OCI-LY1 (cell line): ENCODE data around the gene HMGN2.

Experiments
- EZH2 ChIP-seq: fragments of 200-600 bp; sonication (generic), shearing (Covaris generic); IDR thresholded peaks from 2 replicates; pipeline ENCODE4 v1.8.0; 2017; ENCODE audit warnings: borderline replicate concordance, mixed run types, mild to moderate bottlenecking, antibody characterized with exemption, low read length, moderate library complexity, mixed read lengths
- TF ChIP-seq, protein P1 (sequence below): fragments of 200-600 bp; sonication (generic), shearing (Covaris generic); IDR thresholded peaks from 2 replicates; pipeline ENCODE4 v1.5.1; 2017; ENCODE audit warnings: mild to moderate bottlenecking, antibody characterized with exemption, low read length, moderate library complexity, mixed read lengths

DNA sequence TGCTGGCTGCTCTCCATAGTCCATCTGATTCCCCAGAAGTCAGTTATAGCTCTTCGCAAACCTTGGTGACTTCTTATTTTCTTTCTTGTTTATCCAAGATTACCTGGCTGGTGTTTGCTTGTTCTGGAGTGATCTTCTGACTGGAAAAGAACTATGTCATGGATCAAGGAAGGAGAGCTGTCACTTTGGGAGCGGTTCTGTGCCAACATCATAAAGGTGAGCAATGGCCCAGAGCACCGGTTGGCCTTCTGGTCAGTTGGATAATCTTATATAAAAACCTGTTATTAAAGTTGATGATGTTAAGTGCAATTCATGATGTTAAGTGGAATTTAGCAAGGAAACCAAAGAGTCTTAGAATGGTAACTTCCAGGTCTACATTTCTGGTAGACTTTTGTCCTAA is 39.4 kb upstream of the HMGN2 start:
- TF ChIP-seq, protein P1, sequence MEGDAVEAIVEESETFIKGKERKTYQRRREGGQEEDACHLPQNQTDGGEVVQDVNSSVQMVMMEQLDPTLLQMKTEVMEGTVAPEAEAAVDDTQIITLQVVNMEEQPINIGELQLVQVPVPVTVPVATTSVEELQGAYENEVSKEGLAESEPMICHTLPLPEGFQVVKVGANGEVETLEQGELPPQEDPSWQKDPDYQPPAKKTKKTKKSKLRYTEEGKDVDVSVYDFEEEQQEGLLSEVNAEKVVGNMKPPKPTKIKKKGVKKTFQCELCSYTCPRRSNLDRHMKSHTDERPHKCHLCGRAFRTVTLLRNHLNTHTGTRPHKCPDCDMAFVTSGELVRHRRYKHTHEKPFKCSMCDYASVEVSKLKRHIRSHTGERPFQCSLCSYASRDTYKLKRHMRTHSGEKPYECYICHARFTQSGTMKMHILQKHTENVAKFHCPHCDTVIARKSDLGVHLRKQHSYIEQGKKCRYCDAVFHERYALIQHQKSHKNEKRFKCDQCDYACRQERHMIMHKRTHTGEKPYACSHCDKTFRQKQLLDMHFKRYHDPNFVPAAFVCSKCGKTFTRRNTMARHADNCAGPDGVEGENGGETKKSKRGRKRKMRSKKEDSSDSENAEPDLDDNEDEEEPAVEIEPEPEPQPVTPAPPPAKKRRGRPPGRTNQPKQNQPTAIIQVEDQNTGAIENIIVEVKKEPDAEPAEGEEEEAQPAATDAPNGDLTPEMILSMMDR = no peak
- no peak for TF ChIP-seq EZH2
